T-cell (primary cell): ENCODE measurements around the gene USP2. TPM values are rescaled to one million over a fixed set of nuclear protein-coding genes. Genes with fewer than 3 reads are reported as not detected.

Experiments
- ATAC-seq, 4 experiments: fragments of 200-7000 bp in 3 of 4; fragments of 150-1000 bp in 1 of 4; cut with Tn5 transposase; replicated peaks in 1 of 4; 1 replicate in 3 of 4; 2 replicates in 1 of 4; pipeline ENCODE4 v1.10.0; 2021; ENCODE audit warnings: moderate library complexity in 3 of 4, mild to moderate bottlenecking in 2 of 4, moderate number of reproducible peaks in 1 of 4
- CTCF ChIA-PET, 2 donors: fragments of 300-600 bp; sonication (Branson Sonifier 250); formaldehyde crosslinking; loops; one replicate each; lab custom pipeline; 2022; ENCODE audit warnings: antibody characterized with exemption in 2 of 2; lab: Charles Lee
- POLR2A ChIA-PET, 2 donors: fragments of 300-600 bp; sonication (Branson Sonifier 250); formaldehyde crosslinking; loops; one replicate each; lab custom pipeline; 2022; ENCODE audit warnings: antibody characterized with exemption in 2 of 2; lab: Charles Lee
- DNase-seq, 35 experiments: peaks; one replicate each; pipeline versions ENCODE4 v3.0.0 to v3.0.0-alpha.2; 2013 to 2023
- H3K27ac ChIP-seq: one replicate; pipeline ENCODE4 v1.5.1; 2013; ENCODE audit warnings: low read length
- H3K27me3 ChIP-seq, 2 experiments: replicated peaks in 1 of 2; 1 replicate in 1 of 2; 2 replicates in 1 of 2; pipeline versions ENCODE4 v1.6.1 to v1.7.0; 2013; ENCODE audit warnings: low read length in 1 of 2, mixed read lengths in 1 of 2; ENCODE audit not compliant: control insufficient read depth in 2 of 2, insufficient read depth in 2 of 2; ENCODE audit errors: extremely low read depth in 1 of 2
- H3K36me3 ChIP-seq, 2 donors: 1 replicate in 1 of 2; 2 replicates in 1 of 2; pipeline versions ENCODE4 v1.6.1 to v1.7.0; 2013; ENCODE audit warnings: low read length in 1 of 2; ENCODE audit not compliant: control insufficient read depth in 2 of 2, insufficient read depth in 1 of 2; ENCODE audit errors: extremely low read depth in 1 of 2
- H3K4me1 ChIP-seq, 2 experiments: 1 replicate in 1 of 2; 2 replicates in 1 of 2; pipeline versions ENCODE4 v1.6.1 to v1.7.0; 2013; ENCODE audit warnings: low read length in 2 of 2, mixed read lengths in 1 of 2; ENCODE audit not compliant: insufficient read depth in 2 of 2, control insufficient read depth in 1 of 2; ENCODE audit errors: extremely low read depth in 1 of 2
- H3K4me3 ChIP-seq, 2 donors: 1 replicate in 1 of 2; 2 replicates in 1 of 2; pipeline versions ENCODE4 v1.5.1 to v1.7.0; 2013; ENCODE audit warnings: mild to moderate bottlenecking in 2 of 2, low read length in 1 of 2, moderate library complexity in 1 of 2; ENCODE audit not compliant: control insufficient read depth in 1 of 2; ENCODE audit errors: extremely low read depth in 1 of 2
- H3K9me3 ChIP-seq: 2 replicates; pipeline ENCODE4 v1.7.0; 2013
- H3K27ac Mint-ChIP-seq, 2 donors: one replicate each; pipeline ENCODE4 v1.8.0; 2020 to 2021; ENCODE audit warnings: mild to moderate bottlenecking in 2 of 2, mixed read lengths in 2 of 2
- H3K27me3 Mint-ChIP-seq, 2 donors: one replicate each; pipeline ENCODE4 v1.8.0; 2021 to 2022; ENCODE audit warnings: mixed read lengths in 2 of 2
- H3K36me3 Mint-ChIP-seq: one replicate; pipeline ENCODE4 v1.8.0; 2021; ENCODE audit warnings: mixed read lengths
- H3K4me1 Mint-ChIP-seq, 3 donors: one replicate each; pipeline ENCODE4 v1.8.0; 2020 to 2022; ENCODE audit warnings: mixed read lengths in 3 of 3, mild to moderate bottlenecking in 1 of 3
- H3K4me3 Mint-ChIP-seq, 3 donors: one replicate each; pipeline ENCODE4 v1.8.0; 2020 to 2022; ENCODE audit warnings: mild to moderate bottlenecking in 3 of 3, mixed read lengths in 3 of 3, moderate library complexity in 3 of 3
- H3K9me3 Mint-ChIP-seq, 3 donors: one replicate each; pipeline ENCODE4 v1.8.0; 2020 to 2022; ENCODE audit warnings: mixed read lengths in 3 of 3
- WGBS: methylation state at CpG from one replicate; pipeline ENCODE4 v1.1.5; 2013; ENCODE audit warnings: missing lambda C conversion rate; ENCODE audit not compliant: insufficient coverage; 5-methylcytosine and 5-hydroxymethylcytosine counted together
- total RNA-seq, 35 experiments: library from RNA in 6 of 35; stranded (reverse) in 6 of 35; fragments of 120-200 nt in 1 of 35; gene quantifications; one replicate each; pipeline versions ENCODE4 v1.2.1 to v1.2.4 and lab custom pipeline; 2013 to 2026

USP2 gene
- total RNA-seq, 5 donors from 2014 or later (not counting 1 experiment from before 2014, with no cell fraction given) = 0.13 to 3.2 (median 0.44) TPM

GRCh38 chr11:119382101-119382500 lies 611 bp upstream of the USP2 start:
- Mint-ChIP-seq H3K36me3 (no peaks in the 10 kb centered on the region), H3K27me3 (no peaks in the 10 kb centered on the region), H3K4me3 (no peak overlapping the region), H3K27ac (no peak overlapping the region), H3K4me1 (peaks cover 0 to 5% (median 5%) of the 10 kb centered on the region in 3 donors), H3K9me3 (no peaks in the 10 kb centered on the region)
- H3K4me3 ChIP-seq = peak overlapping the region; percentile 62 to 75
- no peak overlapping the region for H3K27ac ChIP-seq
- ATAC-seq = no peak
- 10% methylated on average over 8 of the region's 9 CpGs for WGBS
- DNase-seq = peak in 1 of 35 experiments; percentile 33
- H3K4me1 ChIP-seq = peaks cover 10 to 20% of the 10 kb centered on the region in 2 experiments
- POLR2A ChIA-PET = interaction anchor here in 1 of 2 donors (0.6 kb wide), 1 partner anchor 13 kb away, joined by 3 read pairs; no protein-coding TSS in a partner anchor
- peaks cover 3 to 23% of the 10 kb centered on the region in 2 experiments for H3K27me3 ChIP-seq
- H3K36me3 ChIP-seq = no peaks in the 10 kb centered on the region
- no peaks in the 10 kb centered on the region for H3K9me3 ChIP-seq
- CTCF ChIA-PET = interaction anchor here (0.6 to 2.4 kb wide), 4 partner anchors 25 to 810 kb away, joined by 3 to 19 read pairs (median 10); partner anchors contain the start of gene ARCN1 (in 1 of the 2)

- H3K27me3 ChIP-seq = peaks cover 3 to 25% of the 10 kb centered on the region in 2 experiments
- H3K36me3 Mint-ChIP-seq = no peaks in the 10 kb centered on the region
- DNase-seq (no peak), ATAC-seq (no peak)
- ChIA-PET POLR2A (no interaction called here), CTCF (interaction anchor here (0.9 to 2.4 kb wide), 4 partner anchors 11 to 26 kb away, joined by 4 to 19 read pairs (median 12); no protein-coding TSS in a partner anchor)
- no peak overlapping the region for H3K4me3 Mint-ChIP-seq
- H3K27ac ChIP-seq = no peak overlapping the region
- peaks cover 10 to 20% of the 10 kb centered on the region in 2 experiments for H3K4me1 ChIP-seq
- H3K36me3 ChIP-seq = no peaks in the 10 kb centered on the region
- H3K9me3 Mint-ChIP-seq = no peaks in the 10 kb centered on the region
- no peak overlapping the region for H3K27ac Mint-ChIP-seq
- no peaks in the 10 kb centered on the region for H3K27me3 Mint-ChIP-seq
- no peaks in the 10 kb centered on the region for H3K9me3 ChIP-seq
- peaks cover 0 to 5% (median 5%) of the 10 kb centered on the region in 3 donors for H3K4me1 Mint-ChIP-seq
- 7% methylated on average over 3 of the region's 10 CpGs for WGBS
- H3K4me3 ChIP-seq = peak overlapping the region; percentile 62 to 75
Observed at GRCh38 chr11:119380827-119381180, 686 bp downstream of the USP2 start.

DNA sequence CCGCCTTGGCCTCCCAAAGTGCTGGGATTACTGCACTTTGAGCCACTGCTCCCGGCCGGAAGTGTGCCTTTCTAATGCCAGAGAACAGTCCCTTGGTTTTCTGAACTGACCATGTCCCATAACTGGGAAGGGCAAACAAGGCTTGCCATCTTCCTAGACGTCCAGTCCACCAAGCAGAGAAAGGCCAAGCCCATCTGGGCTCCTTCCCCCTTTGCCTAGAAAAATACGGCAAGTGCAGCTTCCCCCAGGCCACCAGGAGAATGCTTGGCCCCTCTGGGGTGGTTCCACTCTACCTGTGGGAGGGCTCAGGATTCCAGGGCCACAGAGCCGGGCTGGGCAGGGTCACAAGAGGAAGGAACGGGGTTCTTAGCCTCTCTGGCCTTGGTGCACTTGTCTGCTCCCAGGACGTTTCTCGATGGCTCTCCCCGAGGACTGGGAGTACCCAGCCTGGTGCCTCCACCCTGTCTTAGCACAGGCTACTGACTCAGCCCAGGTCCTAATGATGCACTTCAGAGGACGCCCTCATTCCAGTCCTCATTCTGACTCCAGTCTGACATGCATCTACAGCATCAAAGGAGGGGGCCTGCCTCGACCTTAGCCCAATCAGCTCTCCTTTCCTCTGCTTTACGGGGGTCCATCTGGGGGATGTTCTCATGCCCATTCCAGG lies 1.2 kb downstream of the USP2 start:
- Mint-ChIP-seq H3K9me3 (no peaks in the 10 kb centered on the region), H3K27me3 (no peaks in the 10 kb centered on the region), H3K27ac (no peak overlapping the region), H3K4me3 (no peak overlapping the region), H3K36me3 (no peaks in the 10 kb centered on the region), H3K4me1 (peaks cover 0 to 5% (median 5%) of the 10 kb centered on the region in 3 donors)
- Histone ChIP-seq H3K27me3 (peaks cover 3 to 23% of the 10 kb centered on the region in 2 experiments), H3K4me1 (peaks cover 10 to 20% of the 10 kb centered on the region in 2 experiments), H3K4me3 (no peak overlapping the region), H3K27ac (no peak overlapping the region), H3K9me3 (no peaks in the 10 kb centered on the region), H3K36me3 (no peaks in the 10 kb centered on the region)
- CTCF ChIA-PET = interaction anchor here (0.6 to 2.4 kb wide), 4 partner anchors 10 to 24 kb away, joined by 4 to 19 read pairs (median 12); no protein-coding TSS in a partner anchor
- 92% methylated on average over 9 of the region's 13 CpGs for WGBS
- peak in 1 of 35 experiments; percentile 5 for DNase-seq
- POLR2A ChIA-PET = no interaction called here
- no peak for ATAC-seq

DNA sequence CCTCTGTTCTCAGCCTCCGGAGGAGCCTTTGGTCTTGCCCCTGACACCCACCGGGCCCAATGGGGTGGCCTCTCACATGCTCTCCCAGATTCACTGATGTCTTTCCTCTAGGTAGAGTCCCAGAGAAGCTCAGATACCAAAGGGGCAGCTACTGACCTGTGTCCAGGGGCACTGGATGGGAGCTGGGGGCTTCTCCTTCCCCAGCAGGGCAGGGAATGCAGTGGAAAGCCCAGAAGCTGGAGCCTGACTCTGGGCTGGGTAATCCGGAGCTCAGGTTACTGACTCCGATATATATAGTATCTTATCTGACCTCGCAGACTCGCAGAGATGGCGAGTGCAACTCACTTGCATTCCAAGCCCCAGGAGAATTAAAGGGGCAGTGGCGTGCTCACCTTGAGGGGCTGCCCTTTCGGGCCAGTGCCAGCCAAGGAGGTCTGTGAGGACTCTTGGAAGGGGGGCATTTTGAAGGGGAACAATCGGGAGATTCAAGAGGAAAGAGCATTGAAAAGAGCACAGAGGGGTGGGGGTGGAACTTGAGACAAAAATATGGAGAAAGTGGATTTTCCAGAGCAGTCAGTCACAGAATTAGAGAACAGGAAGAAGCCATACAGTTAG lies 2.5 kb downstream of the USP2 start:
- DNase-seq (no peak), ATAC-seq (no peak)
- Mint-ChIP-seq H3K9me3 (no peaks in the 10 kb centered on the region), H3K27me3 (no peaks in the 10 kb centered on the region), H3K4me3 (peak overlapping the region in 1 of 3 donors; percentile 40), H3K36me3 (no peaks in the 10 kb centered on the region), H3K4me1 (peaks cover 0 to 8% (median 7%) of the 10 kb centered on the region in 3 donors), H3K27ac (no peak overlapping the region)
- WGBS = 94% methylated on average over 8 of the region's 10 CpGs
- Histone ChIP-seq H3K4me1 (peaks cover 10 to 23% of the 10 kb centered on the region in 2 experiments), H3K27me3 (peaks cover 3 to 30% of the 10 kb centered on the region in 2 experiments), H3K4me3 (no peak overlapping the region), H3K9me3 (no peaks in the 10 kb centered on the region), H3K36me3 (no peaks in the 10 kb centered on the region), H3K27ac (no peak overlapping the region)
- ChIA-PET POLR2A (no interaction called here), CTCF (interaction anchor here in 1 of 2 donors (0.5 to 1.4 kb wide), 4 partner anchors 18 to 248 kb away, joined by 3 to 4 read pairs (median 3); no protein-coding TSS in a partner anchor)

DNA sequence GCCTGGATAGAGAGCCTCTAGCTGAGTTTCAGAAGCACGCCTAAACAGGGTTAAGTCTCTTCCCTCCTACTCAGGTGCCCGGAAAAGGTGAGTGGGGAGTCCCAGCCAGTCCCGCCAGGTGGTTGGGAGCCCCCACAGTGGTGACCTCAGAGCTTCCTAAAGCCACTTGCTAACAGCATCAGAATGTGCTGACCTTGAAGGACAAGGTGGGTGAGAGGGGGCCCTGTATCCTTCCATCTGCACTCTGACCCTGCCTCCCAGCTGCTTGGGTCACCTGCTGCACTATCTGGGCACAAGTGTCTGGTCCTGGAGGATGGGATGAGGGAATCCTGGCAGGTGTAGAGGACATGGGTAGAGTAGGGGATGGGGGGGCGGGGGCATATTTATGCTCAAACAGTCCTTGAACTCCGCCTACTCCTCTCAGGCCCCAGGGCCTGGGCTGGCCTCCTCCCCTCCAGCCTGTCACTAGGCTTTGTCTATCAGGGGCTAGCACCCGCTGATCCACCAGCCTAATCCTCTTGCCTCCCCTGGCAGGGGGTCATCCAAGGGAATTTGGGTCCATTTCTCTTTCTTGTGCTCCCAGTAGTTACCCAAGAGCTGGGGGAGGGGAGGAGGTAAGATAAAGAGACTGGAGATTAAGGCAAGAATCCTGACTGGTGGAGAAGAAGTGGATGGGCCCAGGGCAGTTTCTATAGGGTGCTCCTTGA lies 3.4 kb downstream of the USP2 start:
- 90% methylated on average over 2 of the region's 6 CpGs for WGBS
- ATAC-seq = no peak
- H3K9me3 Mint-ChIP-seq = no peaks in the 10 kb centered on the region

More for the DNA sequence above, 3.4 kb downstream of the USP2 start:
- H3K27me3 ChIP-seq = peaks cover under 1 to 31% of the 10 kb centered on the region in 2 experiments
- H3K4me3 ChIP-seq = no peak overlapping the region
- no peak overlapping the region for H3K4me3 Mint-ChIP-seq
- CTCF ChIA-PET = interaction anchor here (0.5 to 1.4 kb wide), 2 partner anchors 17 to 180 kb away, joined by 3 to 4 read pairs; no protein-coding TSS in a partner anchor
- H3K27ac Mint-ChIP-seq = no peak overlapping the region
- H3K27me3 Mint-ChIP-seq = no peaks in the 10 kb centered on the region
- H3K27ac ChIP-seq = no peak overlapping the region
- POLR2A ChIA-PET = no interaction called here
- no peaks in the 10 kb centered on the region for H3K36me3 ChIP-seq
- no peaks in the 10 kb centered on the region for H3K36me3 Mint-ChIP-seq
- H3K9me3 ChIP-seq = no peaks in the 10 kb centered on the region
- DNase-seq = no peak
- peaks cover 10 to 31% of the 10 kb centered on the region in 2 experiments for H3K4me1 ChIP-seq
- H3K4me1 Mint-ChIP-seq = peaks cover 6 to 16% (median 14%) of the 10 kb centered on the region in 3 donors
